GM13977 (cell line): Measurements from ENCODE around the gene ZFP3.
"Not testable (repeated sequence)": the region's sequence is repeated elsewhere in the genome, so short reads cannot be mapped to it uniquely, and the experiment has no call there.

Experiments
- DNase-seq: peaks from one replicate; pipeline ENCODE4 v3.0.0; 2012; ENCODE audit warnings: low spot score
- CTCF ChIP-seq: IDR thresholded peaks from 2 replicates; pipeline ENCODE4 v1.5.1; 2012; ENCODE audit warnings: mild to moderate bottlenecking, control low read depth; ENCODE audit not compliant: insufficient read depth; ENCODE audit errors: extremely low read depth, missing control alignments
- in situ Hi-C: fragments of 300-500 bp; cut with MboI; formaldehyde crosslinking; loops from one replicate; pipeline ENCODE4 v1.12.0; 2022; ENCODE audit warnings: low sequenced_read_pairs, low pct_unique_long_range_greater_than_20kb, mixed read lengths, inconsistent platforms; ENCODE audit not compliant: unreplicated experiment

ZFP3 gene

GRCh38 chr17:5120036-5120435 lies 41.8 kb downstream of the ZFP3 start:
- in situ Hi-C loops: no loop called here
- no peak for DNase-seq

GRCh38 chr17:5120436-5121185 lies 42.3 kb downstream of the ZFP3 start:
- DNase-seq, in situ Hi-C loops: not testable (repeated sequence)

More at GRCh38 chr17:5120036-5120435, 41.8 kb downstream of the ZFP3 start:
- TF ChIP-seq CTCF: no peak

GRCh38 chr17:5121186-5121841 lies 43.0 kb downstream of the ZFP3 start:
- in situ Hi-C loops: no loop called here
- TF ChIP-seq CTCF: no peak
- DNase-seq: no peak

DNA sequence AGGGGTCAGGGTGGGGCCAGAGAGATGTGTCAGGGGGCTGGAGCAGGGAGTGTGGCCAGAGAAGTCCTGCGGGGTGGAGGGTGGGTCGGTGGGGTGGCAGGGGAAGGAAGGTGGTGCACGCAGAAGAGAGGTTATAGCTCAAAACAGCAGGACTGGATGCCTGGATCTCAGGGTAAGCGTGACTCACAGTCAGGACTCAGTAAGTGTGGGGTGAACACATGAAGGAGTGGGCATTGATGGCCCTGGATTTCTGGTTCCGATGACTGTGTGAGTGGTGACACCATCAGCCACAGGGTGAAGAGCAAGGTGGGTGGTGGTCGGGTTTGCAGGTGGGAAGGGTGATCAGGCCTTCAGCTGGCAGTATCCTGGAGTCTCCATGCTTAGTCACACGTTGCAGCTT lies 43.8 kb downstream of the ZFP3 start:
- in situ Hi-C loops, DNase-seq: not testable (repeated sequence)

DNA sequence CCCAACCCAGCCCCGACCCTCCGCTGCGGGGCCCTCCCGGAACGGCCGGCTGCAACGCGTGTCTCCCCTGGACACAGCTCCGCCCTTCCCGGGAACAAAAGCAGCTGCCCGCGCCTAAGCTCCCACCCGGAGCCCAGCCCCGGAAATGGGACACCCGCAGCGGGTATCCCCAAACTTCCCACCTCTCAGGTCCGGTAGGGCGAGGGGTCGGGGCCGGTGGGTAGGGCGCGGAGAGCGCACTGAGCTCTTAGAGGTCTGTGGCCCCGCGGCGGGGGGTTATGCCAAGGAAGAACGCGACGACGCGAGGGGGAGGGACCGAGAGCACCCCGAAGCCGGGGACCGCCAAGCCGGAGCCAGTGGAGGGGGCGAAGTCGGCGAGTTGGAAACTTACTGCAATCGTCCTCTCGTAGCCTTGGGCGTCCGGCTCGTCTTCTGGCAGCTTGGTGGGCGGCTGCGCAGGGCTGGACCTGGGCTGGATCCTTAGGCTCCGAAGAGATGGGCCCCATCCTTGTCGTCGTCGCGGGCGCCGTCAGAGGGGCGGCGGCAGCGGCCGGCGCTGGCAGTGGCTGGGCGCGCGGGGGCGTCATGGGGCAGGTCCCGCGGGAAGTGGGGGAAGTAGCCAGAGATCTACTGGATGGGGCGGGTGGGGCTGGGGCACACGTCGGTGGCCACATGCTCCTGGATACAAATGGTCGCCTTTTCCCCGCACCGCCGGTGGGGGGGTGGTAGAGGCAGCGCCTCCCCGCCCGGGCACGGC lies 44.5 kb downstream of the ZFP3 start:
- peak; percentile 37 for DNase-seq
- no peak for TF ChIP-seq CTCF
- in situ Hi-C loops: no loop called here

GRCh38 chr17:5123343-5124124 lies 45.3 kb downstream of the ZFP3 start:
- in situ Hi-C loops: no loop called here
- no peak for DNase-seq
- TF ChIP-seq CTCF: no peak

GRCh38 chr17:5124125-5124760 lies 46.0 kb downstream of the ZFP3 start:
- in situ Hi-C loops, DNase-seq: not testable (repeated sequence)

DNA sequence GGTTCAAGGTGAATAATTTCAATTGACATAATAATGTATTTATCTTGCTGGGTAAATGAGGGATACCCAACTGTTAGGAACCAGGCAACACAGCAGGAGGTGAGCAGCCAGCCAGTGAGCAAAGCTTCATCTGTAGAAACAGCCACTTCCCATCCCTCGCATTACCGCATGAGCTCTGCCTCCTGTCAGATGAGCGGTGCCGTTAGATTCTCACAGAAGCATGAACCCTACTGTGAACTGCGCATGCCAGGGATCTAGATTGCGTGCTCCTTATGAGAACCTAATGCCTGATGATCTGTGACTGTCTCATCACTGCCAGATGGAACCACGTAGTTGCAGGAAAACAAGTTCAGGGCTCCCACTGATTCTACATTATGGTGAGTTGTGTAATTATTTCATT lies 46.6 kb downstream of the ZFP3 start:
- DNase-seq, in situ Hi-C loops: not testable (repeated sequence)
